ENCODE data around the gene CYP4F22. TPM values are rescaled to one million over a fixed set of nuclear protein-coding genes. Genes with fewer than 3 reads are reported as not detected.

Gene CYP4F22
- polyA plus RNA-seq, 3 donors: 0.08 to 1.1 (median 0.33) TPM

- no peak overlapping the region for H3K4me2 ChIP-seq (replicated peaks; ENCODE audit: extremely low read depth, low read length, poor library complexity, severe bottlenecking)
- H3K27me3 Mint-ChIP-seq (ENCODE audit: low read depth in 3 of 3): peaks cover 3 to 9% (median 4%) of the 10 kb centered on the region in 3 donors
- intact Hi-C loops (cut with micrococcal nuclease): no loop called here
- no peaks in the 10 kb centered on the region for H3K9me3 ChIP-seq (replicated peaks in 1 of 2; ENCODE audit: control insufficient read depth in 1 of 2, insufficient read depth in 1 of 2, low read length in 2 of 2)
- no peak overlapping the region for H3K27ac ChIP-seq (ENCODE audit: low read depth in 1 of 2, low read length in 2 of 2)
- H4K20me1 ChIP-seq (ENCODE audit: insufficient read depth, low read length): no peaks in the 10 kb centered on the region
- no peak overlapping the region for H3K4me3 Mint-ChIP-seq
- H3K36me3 ChIP-seq (replicated peaks in 1 of 2; ENCODE audit: control insufficient read depth in 1 of 2, insufficient read depth in 2 of 2, low read length in 2 of 2): no peaks in the 10 kb centered on the region
- peaks cover 0 to 2% (median 1%) of the 10 kb centered on the region in 7 donors for H3K9me3 Mint-ChIP-seq
- H3K27ac Mint-ChIP-seq: no peak overlapping the region
- H3K27me3 ChIP-seq (ENCODE audit: control insufficient read depth in 2 of 2, insufficient read depth in 2 of 2, low read length in 2 of 2): no peaks in the 10 kb centered on the region
- WGBS (ENCODE audit: insufficient coverage): no CpG with 5 or more reads among the region's 1 CpG
- no peak overlapping the region for H3K9ac ChIP-seq (ENCODE audit: insufficient read depth, low read length, poor library complexity, severe bottlenecking)
- no peak overlapping the region for H2AFZ ChIP-seq (ENCODE audit: insufficient read depth, low read depth, low read length, poor library complexity, severe bottlenecking)
- H3K4me1 Mint-ChIP-seq: peaks cover 20% of the 10 kb centered on the region
- H3K4me3 ChIP-seq (replicated peaks in 1 of 3; ENCODE audit: low read depth in 2 of 3, low read length in 3 of 3): no peak overlapping the region
- no peak for TF ChIP-seq CTCF (IDR thresholded peaks at IDR 0.05)
- DNase-seq: no peak
- no peaks in the 10 kb centered on the region for H3K79me2 ChIP-seq (ENCODE audit: insufficient read depth, low read length)
- peaks cover 6 to 11% of the 10 kb centered on the region in 2 donors for H3K4me1 ChIP-seq (ENCODE audit: control insufficient read depth in 1 of 2, insufficient read depth in 2 of 2, low read length in 2 of 2)
- H3K36me3 Mint-ChIP-seq: no peaks in the 10 kb centered on the region
These were observed 30.4 kb downstream of the CYP4F22 start for GRCh38 chr19:15538774-15539173.

GRCh38 chr19:15539638-15540037, 31.3 kb downstream of the CYP4F22 start:
- DNase-seq: no peak
- H4K20me1 ChIP-seq (ENCODE audit: insufficient read depth, low read length): no peaks in the 10 kb centered on the region
- no peak overlapping the region for H3K4me2 ChIP-seq (replicated peaks; ENCODE audit: extremely low read depth, low read length, poor library complexity, severe bottlenecking)
- H3K27me3 ChIP-seq (ENCODE audit: control insufficient read depth in 2 of 2, insufficient read depth in 2 of 2, low read length in 2 of 2): no peaks in the 10 kb centered on the region
- H3K27ac Mint-ChIP-seq: no peak overlapping the region
- no peak for TF ChIP-seq CTCF (IDR thresholded peaks at IDR 0.05)
- H3K4me1 ChIP-seq (ENCODE audit: control insufficient read depth in 1 of 2, insufficient read depth in 2 of 2, low read length in 2 of 2): peaks cover 0 to 3% of the 10 kb centered on the region in 2 donors
- no peaks in the 10 kb centered on the region for H3K36me3 Mint-ChIP-seq
- intact Hi-C loops (cut with micrococcal nuclease): no loop called here
- H3K4me3 ChIP-seq (replicated peaks in 1 of 3; ENCODE audit: low read depth in 2 of 3, low read length in 3 of 3): no peak overlapping the region
- H3K36me3 ChIP-seq (replicated peaks in 1 of 2; ENCODE audit: control insufficient read depth in 1 of 2, insufficient read depth in 2 of 2, low read length in 2 of 2): no peaks in the 10 kb centered on the region
- H3K27ac ChIP-seq (ENCODE audit: low read depth in 1 of 2, low read length in 2 of 2): no peak overlapping the region
- H3K9ac ChIP-seq (ENCODE audit: insufficient read depth, low read length, poor library complexity, severe bottlenecking): no peak overlapping the region
- H3K4me1 Mint-ChIP-seq: peaks cover 12% of the 10 kb centered on the region
- H3K79me2 ChIP-seq (ENCODE audit: insufficient read depth, low read length): no peaks in the 10 kb centered on the region
- no peak overlapping the region for H3K4me3 Mint-ChIP-seq
- peaks cover 4 to 9% (median 6%) of the 10 kb centered on the region in 3 donors for H3K27me3 Mint-ChIP-seq (ENCODE audit: low read depth in 3 of 3)
- no peak overlapping the region for H2AFZ ChIP-seq (ENCODE audit: insufficient read depth, low read depth, low read length, poor library complexity, severe bottlenecking)
- peaks cover 0 to 5% (median 2%) of the 10 kb centered on the region in 7 donors for H3K9me3 Mint-ChIP-seq
- no peaks in the 10 kb centered on the region for H3K9me3 ChIP-seq (replicated peaks in 1 of 2; ENCODE audit: control insufficient read depth in 1 of 2, insufficient read depth in 1 of 2, low read length in 2 of 2)

All from CD14-positive monocyte (primary cell).